Measurements from ENCODE around the gene HOXB6. TPM values are rescaled to one million over a fixed set of nuclear protein-coding genes. Genes with fewer than 3 reads are reported as not detected.

Gene HOXB6
- total RNA-seq, 1 experiment from 2014 or later, result 19.8 TPM

- POLR2A ChIA-PET (ENCODE audit: low non-redundant PET), result interaction anchor here (0.7 kb wide), 1 partner anchor 71 kb away, joined by 6 read pairs; no protein-coding TSS in a partner anchor
- no peaks in the 10 kb centered on the region for H3K9me3 ChIP-seq (ENCODE audit: low read depth, low read length, poor library complexity, severe bottlenecking)
- CTCF ChIA-PET, result interaction anchor here (0.6 kb wide), 1 partner anchor 216 kb away, joined by 3 read pairs; no protein-coding TSS in a partner anchor
- TF ChIP-seq CTCF (conservative IDR thresholded peaks at IDR 0.05; ENCODE audit: low read depth, low read length) (no peak), EZH2 (IDR thresholded peaks at IDR 0.05; ENCODE audit: borderline replicate concordance, low read depth, low read length, poor library complexity, severe bottlenecking) (no peak)
- H3K27me3 ChIP-seq (replicated peaks; ENCODE audit: insufficient read depth, low read depth, low read length, poor library complexity), result no peaks in the 10 kb centered on the region
- H3K4me1 ChIP-seq (ENCODE audit: insufficient read depth, low read length, poor library complexity, severe bottlenecking), result peaks cover 68% of the 10 kb centered on the region
- no TSS peak for BruUV-seq (replicated peaks)
- no peak for DNase-seq (ENCODE audit: low spot score)
- intact Hi-C loops (cut with micrococcal nuclease; ENCODE audit: unreplicated experiment), result no loop called here
- no peak overlapping the region for H3K27ac ChIP-seq (ENCODE audit: low read depth, low read length, poor library complexity, severe bottlenecking)
- H3K36me3 ChIP-seq (ENCODE audit: insufficient read depth, low read length, poor library complexity, severe bottlenecking), result no peaks in the 10 kb centered on the region
- peak overlapping the region; percentile 48 for H3K4me3 ChIP-seq (ENCODE audit: low read depth, low read length, poor library complexity, severe bottlenecking)
Measured at GRCh38 chr17:48567646-48568354, 37.0 kb downstream of the HOXB6 start.

DNA sequence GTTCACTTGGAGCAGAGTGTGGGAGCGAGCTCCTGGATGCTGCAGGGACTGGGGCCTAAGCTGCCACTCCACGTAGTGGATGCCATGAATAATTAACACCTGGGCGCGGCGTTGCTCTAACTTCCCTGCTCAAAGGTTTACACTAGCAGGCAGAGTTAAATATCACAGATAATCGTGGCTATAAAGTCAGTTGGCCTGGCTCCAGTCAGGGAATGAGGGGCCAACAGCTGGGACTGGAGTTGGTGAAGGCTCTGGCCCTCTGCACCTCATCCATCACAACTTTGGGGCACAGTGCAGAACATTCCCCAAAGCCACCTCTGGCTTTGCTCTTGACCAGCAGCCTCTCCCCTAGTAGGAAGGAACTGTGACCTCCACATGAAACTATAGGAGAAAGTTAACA lies 37.6 kb downstream of the HOXB6 start:
- Histone ChIP-seq H3K27ac (ENCODE audit: low read depth, low read length, poor library complexity, severe bottlenecking) (no peak overlapping the region), H3K4me1 (ENCODE audit: insufficient read depth, low read length, poor library complexity, severe bottlenecking) (peaks cover 74% of the 10 kb centered on the region), H3K36me3 (ENCODE audit: insufficient read depth, low read length, poor library complexity, severe bottlenecking) (no peaks in the 10 kb centered on the region), H3K9me3 (ENCODE audit: low read depth, low read length, poor library complexity, severe bottlenecking) (no peaks in the 10 kb centered on the region), H3K27me3 (replicated peaks; ENCODE audit: insufficient read depth, low read depth, low read length, poor library complexity) (no peaks in the 10 kb centered on the region), H3K4me3 (ENCODE audit: low read depth, low read length, poor library complexity, severe bottlenecking) (no peak overlapping the region)
- no peak for DNase-seq (ENCODE audit: low spot score)
- CTCF ChIA-PET, result interaction anchor here (0.6 kb wide), 1 partner anchor 216 kb away, joined by 3 read pairs; no protein-coding TSS in a partner anchor
- intact Hi-C loops (cut with micrococcal nuclease; ENCODE audit: unreplicated experiment), result no loop called here
- no TSS peak for BruUV-seq (replicated peaks)
- TF ChIP-seq CTCF (conservative IDR thresholded peaks at IDR 0.05; ENCODE audit: low read depth, low read length) (no peak), EZH2 (IDR thresholded peaks at IDR 0.05; ENCODE audit: borderline replicate concordance, low read depth, low read length, poor library complexity, severe bottlenecking) (no peak)
- POLR2A ChIA-PET (ENCODE audit: low non-redundant PET), result no interaction called here

- Histone ChIP-seq H3K4me3 (ENCODE audit: low read depth, low read length, poor library complexity, severe bottlenecking) (no peak overlapping the region), H3K27ac (ENCODE audit: low read depth, low read length, poor library complexity, severe bottlenecking) (no peak overlapping the region), H3K27me3 (replicated peaks; ENCODE audit: insufficient read depth, low read depth, low read length, poor library complexity) (no peaks in the 10 kb centered on the region), H3K9me3 (ENCODE audit: low read depth, low read length, poor library complexity, severe bottlenecking) (no peaks in the 10 kb centered on the region), H3K4me1 (ENCODE audit: insufficient read depth, low read length, poor library complexity, severe bottlenecking) (peaks cover 78% of the 10 kb centered on the region), H3K36me3 (ENCODE audit: insufficient read depth, low read length, poor library complexity, severe bottlenecking) (no peaks in the 10 kb centered on the region)
- POLR2A ChIA-PET (ENCODE audit: low non-redundant PET), result no interaction called here
- no peak for DNase-seq (ENCODE audit: low spot score)
- intact Hi-C loops (cut with micrococcal nuclease; ENCODE audit: unreplicated experiment), result no loop called here
- CTCF ChIA-PET, result no interaction called here
- no TSS peak for BruUV-seq (replicated peaks)
- TF ChIP-seq CTCF (conservative IDR thresholded peaks at IDR 0.05; ENCODE audit: low read depth, low read length) (no peak), EZH2 (IDR thresholded peaks at IDR 0.05; ENCODE audit: borderline replicate concordance, low read depth, low read length, poor library complexity, severe bottlenecking) (no peak)
Measured at GRCh38 chr17:48566717-48567116, 38.1 kb downstream of the HOXB6 start.
